Germinal center (tissue), 1 donor: Measurements from ENCODE around the gene MYLK4.

Experiments used
- DNase-seq: peaks from one replicate; pipeline ENCODE4 v3.0.0; 2012; ENCODE audit warnings: mixed read lengths, low spot score

MYLK4 gene

DNA sequence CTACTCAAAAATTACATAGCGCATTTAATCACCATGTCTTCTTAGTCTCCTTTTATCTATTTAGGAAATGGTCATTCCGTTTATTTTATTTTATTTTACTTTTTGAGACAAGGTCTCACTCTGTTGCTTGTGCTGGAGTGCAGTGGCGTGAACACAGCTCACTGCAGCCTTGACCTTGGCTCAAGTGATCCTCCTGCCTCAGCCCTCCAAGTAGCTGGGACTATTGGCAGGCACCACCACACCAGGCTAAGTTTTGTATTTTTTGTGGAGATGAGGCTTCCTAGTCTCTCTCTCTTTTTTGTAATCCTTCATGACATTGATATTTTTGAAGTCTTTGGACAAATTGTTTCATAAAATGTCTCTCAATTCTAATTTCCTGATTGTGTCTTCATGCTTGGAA is 4.7 kb upstream of the MYLK4 start:
- DNase-seq, result no peak

- no peak for DNase-seq
Observed at GRCh38 chr6:2754911-2755310, 4.2 kb upstream of the MYLK4 start.

DNA sequence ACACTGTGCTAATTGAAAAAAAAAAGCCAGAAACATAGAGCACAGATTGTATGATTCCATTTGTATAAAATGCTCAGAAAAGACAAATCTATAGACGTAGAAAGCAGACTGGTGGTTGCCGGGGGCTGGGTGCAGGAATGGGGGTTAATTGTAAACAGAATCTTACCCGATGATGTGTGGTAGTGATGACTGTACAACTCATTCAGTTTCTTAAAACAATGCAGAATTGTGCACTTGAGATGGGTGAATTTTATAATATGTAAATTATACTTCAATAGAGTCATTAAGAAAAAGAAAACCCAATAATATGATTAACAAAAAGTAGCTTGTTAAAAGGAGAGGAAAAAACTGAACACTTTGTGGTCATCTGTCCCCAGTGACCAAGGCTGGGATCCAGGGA is 3.7 kb upstream of the MYLK4 start:
- DNase-seq, result no peak

GRCh38 chr6:2753743-2754142 is 3.0 kb upstream of the MYLK4 start:
- no peak for DNase-seq

- DNase-seq, result no peak
Observed at GRCh38 chr6:2753110-2753489, 2.4 kb upstream of the MYLK4 start.

DNA sequence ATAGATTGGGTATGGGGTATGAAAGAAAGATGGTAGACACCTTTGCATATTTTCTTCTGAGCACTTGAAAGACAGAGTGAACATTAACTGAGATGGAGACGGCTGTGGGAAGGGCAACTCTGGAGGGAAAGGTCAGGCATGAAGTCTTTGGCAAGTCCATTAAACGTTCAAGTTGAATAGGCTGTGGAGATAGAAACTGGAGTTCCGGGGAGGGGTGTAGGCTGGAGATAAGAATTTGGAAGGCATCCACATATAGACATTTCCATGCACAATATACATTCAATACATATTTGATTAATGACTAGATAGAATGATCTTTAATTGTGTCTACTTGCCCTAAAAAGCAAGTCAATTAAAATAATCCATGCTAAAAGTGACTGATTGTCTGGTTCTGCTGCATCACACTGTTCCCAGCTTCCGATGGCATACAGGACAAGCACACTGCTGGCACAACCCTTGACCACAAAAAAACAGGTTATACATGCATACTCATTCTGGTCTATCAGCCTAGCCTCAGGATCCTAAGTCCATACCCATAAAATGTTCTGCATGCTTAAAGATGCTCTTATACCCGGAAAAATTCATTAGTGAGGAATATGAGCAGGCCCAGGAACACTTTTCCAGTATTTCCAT is 1.9 kb upstream of the MYLK4 start:
- no peak for DNase-seq

- no peak for DNase-seq
Observed at GRCh38 chr6:2751871-2752270, 1.1 kb upstream of the MYLK4 start.

- peak; percentile 69 for DNase-seq
Observed at GRCh38 chr6:2749969-2750600, 637 bp downstream of the MYLK4 start.

- DNase-seq, result no peak
Observed at GRCh38 chr6:2748183-2748582, 2.5 kb downstream of the MYLK4 start.

GRCh38 chr6:2746557-2747061 is 4.1 kb downstream of the MYLK4 start:
- no peak for DNase-seq

GRCh38 chr6:2745246-2745645 is 5.5 kb downstream of the MYLK4 start:
- DNase-seq, result no peak

- DNase-seq, result no peak
Observed at GRCh38 chr6:2744778-2745177, 5.9 kb downstream of the MYLK4 start.

DNA sequence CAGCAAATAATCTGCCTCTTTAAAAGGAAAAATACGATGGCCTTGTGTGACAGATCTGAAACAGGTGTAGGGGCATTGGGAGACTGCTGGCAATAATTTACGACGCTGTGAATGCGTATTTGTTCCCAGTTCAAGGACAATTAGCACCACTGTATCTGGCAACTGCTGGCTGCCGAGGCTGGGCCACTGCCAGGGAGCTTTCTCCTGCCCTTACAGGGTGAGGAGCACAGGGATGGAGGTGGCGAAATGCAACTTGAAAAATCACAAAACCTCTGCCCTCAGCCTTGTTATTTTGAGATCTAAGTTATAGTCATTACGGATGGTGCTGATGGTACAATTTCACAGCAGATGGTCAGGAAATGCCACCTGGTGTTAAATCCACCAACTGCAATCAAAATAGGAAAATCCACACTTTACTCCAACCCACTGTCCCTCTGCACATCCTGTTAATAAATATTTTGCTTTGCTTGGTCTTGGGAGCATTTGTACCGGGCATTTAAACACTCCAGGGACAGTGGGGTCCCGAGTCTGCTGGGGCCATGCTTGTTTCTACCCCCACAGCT is 6.4 kb downstream of the MYLK4 start:
- DNase-seq, result no peak

GRCh38 chr6:2743280-2744208 is 7.2 kb downstream of the MYLK4 start:
- DNase-seq, result no peak

- DNase-seq, result no peak
Observed at GRCh38 chr6:2741756-2742155, 9.0 kb downstream of the MYLK4 start.

GRCh38 chr6:2740581-2740980 is 10.1 kb downstream of the MYLK4 start:
- DNase-seq, result no peak

GRCh38 chr6:2739335-2739734 is 11.4 kb downstream of the MYLK4 start:
- DNase-seq, result no peak

DNA sequence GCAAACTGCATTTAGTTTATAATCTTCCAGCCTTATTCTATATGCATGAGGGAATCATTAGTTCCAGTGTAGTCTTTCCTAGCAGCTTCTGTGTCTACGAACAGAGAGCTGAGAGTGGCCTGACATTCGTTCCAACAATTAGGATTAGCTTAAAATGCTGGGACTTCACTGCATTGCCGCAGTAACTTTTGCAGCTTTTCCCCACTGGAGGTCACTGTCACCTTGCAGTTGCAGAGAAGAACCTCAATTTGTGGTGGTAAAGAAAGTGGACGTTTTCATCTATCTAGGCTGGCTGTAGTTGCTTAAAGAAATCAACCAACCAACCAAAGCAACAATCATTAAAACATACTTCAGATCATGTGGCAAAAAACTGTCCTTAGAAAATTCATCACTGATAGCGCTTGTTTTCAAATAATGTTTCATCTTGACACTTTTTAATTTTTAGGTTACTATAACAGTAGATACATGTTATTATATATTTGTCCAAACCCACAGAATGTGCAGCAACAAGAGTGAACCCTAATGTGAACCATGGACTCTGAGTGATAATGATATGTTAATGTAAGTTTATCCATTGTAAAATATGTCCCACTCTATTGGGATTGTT is 12.2 kb downstream of the MYLK4 start:
- peak; percentile 46 for DNase-seq

GRCh38 chr6:2737885-2738284 is 12.8 kb downstream of the MYLK4 start:
- no peak for DNase-seq

DNA sequence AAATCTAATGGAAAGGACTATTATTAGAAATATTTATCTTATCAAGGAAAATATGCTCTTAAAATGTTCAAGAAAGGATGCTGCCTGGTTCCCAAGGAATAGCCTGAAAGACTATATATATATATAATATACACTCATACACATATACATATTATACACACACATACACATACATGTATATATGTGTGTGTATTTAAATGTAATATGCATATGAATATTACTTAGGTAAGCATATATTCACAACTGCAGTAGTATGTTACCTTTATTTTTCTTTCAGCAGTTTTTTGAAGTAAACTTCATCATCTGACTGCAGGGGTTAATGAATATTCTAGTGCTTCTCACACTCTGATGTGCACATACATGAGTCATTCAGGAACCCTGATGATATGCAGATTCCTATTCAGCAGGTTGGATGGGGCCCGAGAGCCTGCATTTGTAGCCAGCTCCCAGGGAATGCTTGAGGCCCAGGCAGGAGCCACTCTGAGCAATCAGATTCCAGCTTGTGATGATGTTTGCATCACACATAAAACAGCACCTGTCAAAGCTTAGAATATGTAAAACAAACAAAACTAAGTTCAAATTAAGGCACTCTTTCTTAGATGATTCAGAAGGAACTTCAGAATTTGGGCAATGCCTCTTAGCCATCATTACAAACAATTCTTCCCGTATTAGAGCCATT is 16.1 kb downstream of the MYLK4 start:
- DNase-seq, result no peak

- DNase-seq, result no peak
Observed at GRCh38 chr6:2733736-2734480, 16.8 kb downstream of the MYLK4 start.
